HG03460 (cell line): ENCODE measurements around the gene RNF144A.
"Not testable (repeated sequence)": the region's sequence is repeated elsewhere in the genome, so short reads cannot be mapped to it uniquely, and the experiment has no call there.

ENCODE experiments used
- ATAC-seq: cut with Tn5 transposase; IDR thresholded peaks from one replicate; pipeline ENCODE4 v1.9.1; 2021; ENCODE audit not compliant: unreplicated experiment

Gene RNF144A

GRCh38 chr2:6917071-6917760 is at the start of gene RNF144A:
Gene RNF144A, plus strand, starts transcription at chr2:6917412. Its CDS starts 79,515 bp downstream, at chr2:6996927.
- ATAC-seq = peak; percentile 80

DNA sequence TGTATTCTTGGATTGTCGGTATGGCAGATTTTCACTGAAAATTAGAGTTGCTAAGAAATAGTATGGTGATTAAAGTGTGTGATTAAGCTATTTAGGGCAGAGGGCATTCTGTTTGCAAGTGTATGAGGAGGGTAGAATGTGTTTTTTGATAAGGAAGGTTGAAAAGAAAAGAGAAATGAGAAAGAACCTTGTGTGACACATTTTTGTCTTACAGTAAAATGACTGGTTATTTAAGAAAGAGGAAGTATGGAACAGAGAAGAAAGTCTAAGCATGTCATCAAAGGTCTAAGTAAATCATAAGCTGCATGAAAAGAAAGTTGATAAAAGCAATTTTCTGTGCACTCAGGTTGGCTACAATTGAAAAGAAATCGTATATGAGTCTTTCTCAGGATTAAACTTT is 44.8 kb upstream of the RNF144A start:
- peak; percentile 68 for ATAC-seq

- no peak for ATAC-seq
Measured at GRCh38 chr2:6874032-6874431, 43.2 kb upstream of the RNF144A start.

- no peak for ATAC-seq
Measured at GRCh38 chr2:6876309-6876708, 40.9 kb upstream of the RNF144A start.

DNA sequence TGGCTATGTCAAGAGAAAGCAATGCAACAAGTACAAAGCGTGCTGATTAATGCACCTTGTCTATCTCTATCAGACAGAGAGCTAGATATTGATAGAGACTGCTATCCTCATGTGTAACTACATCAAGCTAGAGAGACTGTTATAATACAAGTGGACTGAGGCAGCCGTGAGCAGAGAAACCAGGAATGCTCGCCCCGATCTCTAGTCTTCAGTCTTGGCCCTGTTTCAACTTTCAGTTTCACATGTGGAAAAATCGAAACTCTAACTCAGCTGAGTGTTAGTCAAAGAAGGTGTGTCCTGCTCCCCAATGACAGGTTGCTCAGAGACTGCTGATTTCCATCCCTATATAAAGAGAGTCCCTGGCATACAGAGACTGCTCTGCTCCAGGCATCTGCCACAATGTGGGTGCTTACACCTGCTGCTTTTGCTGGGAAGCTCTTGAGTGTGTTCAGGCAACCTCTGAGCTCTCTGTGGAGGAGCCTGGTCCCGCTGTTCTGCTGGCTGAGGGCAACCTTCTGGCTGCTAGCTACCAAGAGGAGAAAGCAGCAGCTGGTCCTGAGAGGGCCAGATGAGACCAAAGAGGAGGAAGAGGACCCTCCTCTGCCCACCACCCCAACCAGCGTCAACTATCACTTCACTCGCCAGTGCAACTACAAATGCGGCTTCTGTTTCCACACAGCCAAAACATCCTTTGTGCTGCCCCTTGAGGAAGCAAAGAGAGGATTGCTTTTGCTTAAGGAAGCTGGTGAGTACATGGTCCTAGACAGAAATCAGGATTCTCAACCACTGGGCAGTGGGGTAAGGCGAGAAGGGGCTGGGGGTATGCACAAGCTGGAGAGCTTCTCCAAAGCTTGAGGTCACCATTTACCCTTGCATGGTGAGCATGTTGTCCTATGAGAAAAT is 39.6 kb upstream of the RNF144A start, which contains the start of gene RSAD2:
TSS of gene RSAD2 (plus strand) at position 376 of the 903 bp plus-strand sequence. CDS start at position 400, 24 bp downstream.
- ATAC-seq = peak; percentile 80

DNA sequence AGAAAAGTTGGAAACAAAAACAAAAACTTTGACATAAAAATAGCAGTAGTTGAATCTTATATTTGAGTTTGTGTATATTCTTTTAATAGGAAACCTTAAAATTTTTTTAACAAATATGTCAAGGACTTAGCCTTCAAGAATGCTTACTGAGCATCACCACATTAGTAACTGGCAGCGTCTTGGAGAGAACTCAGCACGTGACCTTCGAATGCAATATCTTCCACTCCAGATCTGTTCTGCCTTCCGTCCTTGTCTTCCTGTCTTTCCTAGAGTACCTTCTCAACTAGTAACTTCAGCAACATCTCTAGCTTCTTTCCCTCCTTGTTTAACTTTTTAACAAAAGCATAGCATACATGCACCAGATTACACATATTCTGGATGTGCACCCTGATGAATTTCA is 38.7 kb upstream of the RNF144A start:
- ATAC-seq = no peak

DNA sequence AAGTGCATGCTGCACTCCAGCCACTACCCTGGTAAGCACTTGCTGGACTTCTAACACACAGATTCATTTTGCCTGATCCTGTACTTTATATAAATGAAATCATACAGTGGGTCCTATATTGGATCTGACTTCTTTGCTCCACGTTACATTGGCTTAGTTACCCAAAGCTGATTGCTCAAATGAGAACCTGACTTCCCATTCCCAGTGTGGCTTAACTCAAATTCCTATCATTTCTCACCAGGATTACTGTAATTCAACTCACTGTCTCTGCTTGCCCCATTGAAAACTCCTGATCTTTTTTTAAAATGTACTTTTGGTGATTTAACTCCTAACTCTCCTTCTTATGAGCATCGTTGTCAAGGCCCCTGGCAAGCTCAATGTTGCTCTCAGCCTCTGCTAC is 38.2 kb upstream of the RNF144A start:
- ATAC-seq = no peak

DNA sequence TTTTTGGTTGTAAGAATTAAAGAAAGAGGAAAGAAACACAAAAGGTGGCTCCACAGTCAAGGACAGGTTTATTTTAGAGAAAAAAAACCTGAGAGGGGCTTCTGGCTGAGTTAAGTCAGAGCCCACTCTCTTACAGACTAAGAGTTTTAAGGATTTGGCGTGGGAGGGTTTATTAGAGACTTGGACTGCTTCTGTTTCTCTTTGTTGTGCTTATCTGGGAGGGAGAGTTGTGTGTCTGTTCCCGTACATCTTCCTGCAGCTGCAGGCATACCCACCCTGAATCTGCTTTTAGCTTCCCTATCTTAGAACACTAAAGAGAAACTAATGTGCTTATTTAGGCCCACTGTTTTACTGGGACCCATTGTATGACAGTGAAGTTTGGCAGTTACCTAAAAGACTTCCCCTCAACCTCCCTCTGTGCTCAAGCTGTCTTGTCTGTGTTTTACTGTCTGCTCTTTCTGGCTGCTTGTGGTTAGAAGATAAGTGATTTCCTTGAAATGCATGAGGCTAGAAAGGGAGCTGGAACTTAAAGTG is 36.9 kb upstream of the RNF144A start:
- no peak for ATAC-seq

DNA sequence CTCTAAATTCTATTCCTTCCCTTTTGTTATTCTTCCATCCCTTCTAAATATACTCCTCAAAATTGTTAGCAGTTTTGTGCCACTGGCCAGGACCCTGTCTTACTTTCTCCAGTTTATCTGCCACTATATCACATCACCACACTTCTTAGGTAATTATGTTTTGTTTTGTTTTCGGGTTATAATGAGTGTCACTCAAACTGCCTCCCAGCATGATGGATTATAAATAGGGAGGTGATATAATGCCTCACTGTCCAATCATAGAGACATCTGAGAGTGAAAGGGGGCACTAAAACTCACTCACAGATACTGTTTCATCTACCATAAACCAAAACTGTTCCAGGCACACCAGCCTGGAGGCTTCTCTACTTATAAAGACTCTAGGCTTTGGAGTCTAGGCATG is 36.2 kb upstream of the RNF144A start:
- no peak for ATAC-seq

GRCh38 chr2:6881516-6881915 is 35.7 kb upstream of the RNF144A start:
- no peak for ATAC-seq

DNA sequence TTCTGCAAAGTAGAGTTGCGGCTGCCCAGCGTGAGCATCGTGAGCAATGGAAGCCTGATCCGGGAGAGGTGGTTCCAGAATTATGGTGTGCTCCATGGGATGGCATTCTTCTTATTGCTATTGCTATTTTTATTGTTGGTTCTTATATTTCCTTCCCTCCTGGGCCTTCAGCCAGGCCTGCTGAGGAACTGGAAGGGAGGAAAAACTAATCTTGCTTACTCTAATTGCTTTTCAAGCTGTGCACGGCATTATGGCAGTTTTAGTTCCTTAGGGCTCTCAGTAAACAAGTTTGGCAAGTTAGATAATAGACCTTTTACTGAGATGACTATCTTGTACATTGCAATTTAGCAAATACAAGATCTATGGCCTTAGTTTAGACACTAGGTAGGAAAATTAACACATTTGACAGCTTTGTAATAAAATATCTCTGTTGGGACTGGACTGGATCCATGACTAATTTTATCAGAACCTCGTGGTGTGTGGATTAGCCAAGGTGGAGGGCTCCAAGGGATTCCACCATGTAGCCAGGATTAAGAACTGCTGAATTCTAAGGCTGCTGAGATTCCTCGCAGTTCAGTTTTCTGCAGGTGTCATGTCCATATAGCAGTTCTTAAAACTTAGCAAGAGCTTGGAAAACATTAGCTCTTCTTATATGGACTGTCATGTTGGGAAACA is 33.6 kb upstream of the RNF144A start:
- no peak for ATAC-seq

DNA sequence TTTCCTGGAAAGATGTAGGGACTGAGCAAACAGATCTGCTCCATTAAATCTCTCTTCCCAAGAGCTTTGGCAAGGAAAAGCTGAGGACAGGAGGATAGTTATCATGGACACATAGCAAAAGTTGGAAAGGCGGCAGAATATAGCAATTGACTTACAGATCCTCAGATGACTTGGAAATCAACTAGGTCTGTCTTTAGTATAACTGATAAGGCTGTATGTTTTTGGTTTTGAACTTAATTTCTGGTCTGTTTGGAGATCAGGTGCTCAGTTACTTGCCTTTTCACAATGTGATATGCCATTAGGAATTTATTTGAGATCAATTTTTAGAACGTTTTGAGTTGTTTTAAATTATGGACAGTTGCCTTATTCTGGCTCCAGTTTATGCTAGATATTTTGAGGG is 31.7 kb upstream of the RNF144A start:
- no peak for ATAC-seq

- no peak for ATAC-seq
Measured at GRCh38 chr2:6885968-6886367, 31.2 kb upstream of the RNF144A start.

DNA sequence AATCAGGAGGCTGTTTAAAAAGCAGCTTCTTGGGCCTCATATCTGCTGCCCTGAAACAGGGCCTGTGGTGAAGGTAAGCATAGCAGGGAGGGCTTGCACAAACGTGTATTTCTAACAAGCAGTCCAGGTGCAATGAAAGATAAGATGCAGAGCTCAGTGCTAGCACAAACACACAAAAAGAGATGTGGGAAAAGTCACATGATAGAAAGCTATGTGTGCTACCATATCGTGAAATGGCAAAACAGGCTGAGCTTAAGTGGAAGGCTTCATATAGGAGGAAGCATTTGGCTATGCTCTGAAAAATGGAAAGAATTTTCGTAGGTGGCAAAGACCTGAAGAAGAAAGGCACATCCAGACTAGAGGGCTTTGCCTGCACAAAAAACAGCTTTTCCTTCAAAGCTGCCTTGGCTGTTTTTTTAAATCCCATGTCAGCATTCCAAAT is 29.4 kb upstream of the RNF144A start:
- ATAC-seq = no peak

- ATAC-seq = no peak
Measured at GRCh38 chr2:6888724-6889123, 28.5 kb upstream of the RNF144A start.

GRCh38 chr2:6893876-6894482 is 23.2 kb upstream of the RNF144A start:
- ATAC-seq = no peak

GRCh38 chr2:6896930-6897759 is 20.1 kb upstream of the RNF144A start:
- no peak for ATAC-seq

DNA sequence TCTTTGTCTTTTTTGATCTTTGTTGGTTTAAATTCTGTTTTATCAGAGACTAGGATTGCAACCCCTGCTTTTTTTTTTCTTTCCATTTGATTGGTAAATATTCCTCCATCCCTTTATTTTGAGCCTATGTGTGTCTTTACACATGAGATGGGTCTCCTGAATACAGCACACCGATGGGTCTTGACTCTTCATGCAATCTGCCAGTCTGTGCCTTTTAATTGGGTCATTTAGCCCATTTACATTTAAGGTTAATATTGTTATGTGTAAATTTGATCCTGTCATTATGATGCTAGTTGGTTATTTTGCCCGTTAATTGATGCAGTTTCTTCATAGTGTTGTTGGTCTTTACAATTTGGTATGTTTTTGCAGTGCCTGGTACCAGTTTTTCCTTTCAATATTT is 14.6 kb upstream of the RNF144A start:
- not testable (repeated sequence) for ATAC-seq

DNA sequence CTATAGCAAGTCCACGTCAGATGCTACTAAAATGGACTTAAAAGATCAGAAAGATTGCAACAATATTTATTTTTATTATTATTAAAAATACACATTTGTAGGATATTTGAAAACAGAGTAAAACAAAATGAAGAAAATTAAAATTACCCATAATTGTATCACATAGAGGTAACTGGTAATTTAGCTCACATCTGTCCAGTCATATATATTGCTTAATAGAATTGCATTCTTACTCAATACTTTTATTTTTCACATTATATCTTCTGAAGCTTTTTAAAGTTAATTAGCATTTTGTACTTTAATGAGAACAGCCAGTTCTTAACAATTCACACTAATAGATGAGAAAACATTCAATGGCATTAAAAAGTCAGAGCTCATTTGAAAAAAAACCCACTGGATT is 11.5 kb upstream of the RNF144A start:
- ATAC-seq = no peak

DNA sequence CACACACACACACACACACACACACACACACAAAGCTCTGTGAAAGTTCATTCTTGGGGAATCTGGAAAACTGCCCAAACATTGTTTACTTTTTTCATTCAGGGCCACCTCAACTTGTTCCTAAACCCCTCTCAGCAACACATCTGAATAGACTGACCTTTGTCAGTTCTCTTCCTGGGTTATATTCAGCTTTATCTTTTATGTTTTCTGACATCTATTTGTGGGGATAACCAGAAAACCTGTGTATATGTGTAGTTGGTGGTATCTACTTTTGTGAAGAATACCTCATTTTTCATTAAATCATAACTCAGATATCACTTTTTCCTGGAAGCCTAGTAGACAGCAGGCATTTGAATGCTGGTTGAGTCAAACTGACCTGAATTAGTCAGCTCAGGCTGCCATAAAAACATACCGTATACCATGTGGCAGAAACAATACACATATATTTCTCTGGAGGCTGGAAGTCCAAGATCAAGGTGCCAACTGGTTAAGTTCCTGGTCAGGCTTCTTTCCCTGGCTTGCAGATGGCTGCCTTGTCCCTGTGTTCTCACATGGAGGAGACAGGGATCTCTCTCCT is 11.0 kb upstream of the RNF144A start:
- ATAC-seq = no peak
